AG10803 (cell line): ENCODE results near the gene MCU.
"Not testable (repeated sequence)": the region's sequence is repeated elsewhere in the genome, so short reads cannot be mapped to it uniquely, and the experiment has no call there.

Experiments used
- DNase-seq: peaks from one replicate; pipeline ENCODE4 v3.0.0; 2010; ENCODE audit warnings: low read depth
- H3K4me3 ChIP-seq: 2 replicates; pipeline ENCODE4 v1.5.1; 2011; ENCODE audit warnings: mild to moderate bottlenecking, low read length, control low read depth
- TF ChIP-seq, protein P1 (sequence below): conservative IDR thresholded peaks from 2 replicates; pipeline ENCODE4 v1.5.1; 2011; ENCODE audit warnings: mild to moderate bottlenecking, low read length, control low read depth, inconsistent platforms

MCU gene

DNA sequence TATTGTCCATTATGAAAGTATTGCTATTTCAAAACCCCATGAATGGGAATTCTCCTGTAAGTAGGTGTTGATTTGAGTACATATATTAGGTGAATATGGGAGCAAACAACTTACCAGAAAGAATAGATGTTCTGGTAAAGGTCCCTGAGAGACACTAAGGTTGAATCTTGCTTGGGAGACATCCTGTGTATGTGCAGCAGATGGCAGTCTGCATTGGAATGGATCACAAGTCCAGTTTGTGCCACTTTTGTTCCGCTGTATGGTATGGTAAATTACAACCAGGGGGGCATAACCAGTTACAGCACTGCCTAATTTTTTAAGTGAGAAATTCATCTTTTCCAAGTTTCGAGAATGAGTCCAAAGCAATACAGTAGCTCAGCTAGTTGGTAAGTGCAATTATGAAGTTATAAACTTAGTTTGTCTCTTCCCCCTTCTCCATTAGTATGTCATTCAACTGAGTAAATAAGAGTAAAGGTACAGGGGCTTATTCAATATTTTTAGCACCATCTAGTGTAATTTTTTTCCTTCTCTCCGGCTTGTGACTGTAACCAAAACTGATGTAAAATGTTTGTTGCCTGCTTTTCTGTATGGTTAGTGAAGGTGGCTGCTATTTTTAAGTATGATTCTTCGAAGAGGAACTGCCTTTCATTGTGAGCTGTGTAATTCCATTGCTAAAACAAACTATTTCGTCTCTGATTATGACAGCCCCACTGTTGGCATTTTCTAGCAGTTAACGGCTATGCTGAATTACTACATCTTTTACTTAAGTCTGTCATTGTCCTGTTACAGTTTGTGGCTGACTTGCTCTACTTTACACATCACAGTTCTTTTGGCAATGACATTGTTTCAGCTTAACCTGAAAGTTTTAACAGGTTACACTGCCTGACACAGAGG is 2.8 kb downstream of the MCU start:
- peak overlapping the region; percentile 6 for H3K4me3 ChIP-seq
- TF ChIP-seq, protein P1, sequence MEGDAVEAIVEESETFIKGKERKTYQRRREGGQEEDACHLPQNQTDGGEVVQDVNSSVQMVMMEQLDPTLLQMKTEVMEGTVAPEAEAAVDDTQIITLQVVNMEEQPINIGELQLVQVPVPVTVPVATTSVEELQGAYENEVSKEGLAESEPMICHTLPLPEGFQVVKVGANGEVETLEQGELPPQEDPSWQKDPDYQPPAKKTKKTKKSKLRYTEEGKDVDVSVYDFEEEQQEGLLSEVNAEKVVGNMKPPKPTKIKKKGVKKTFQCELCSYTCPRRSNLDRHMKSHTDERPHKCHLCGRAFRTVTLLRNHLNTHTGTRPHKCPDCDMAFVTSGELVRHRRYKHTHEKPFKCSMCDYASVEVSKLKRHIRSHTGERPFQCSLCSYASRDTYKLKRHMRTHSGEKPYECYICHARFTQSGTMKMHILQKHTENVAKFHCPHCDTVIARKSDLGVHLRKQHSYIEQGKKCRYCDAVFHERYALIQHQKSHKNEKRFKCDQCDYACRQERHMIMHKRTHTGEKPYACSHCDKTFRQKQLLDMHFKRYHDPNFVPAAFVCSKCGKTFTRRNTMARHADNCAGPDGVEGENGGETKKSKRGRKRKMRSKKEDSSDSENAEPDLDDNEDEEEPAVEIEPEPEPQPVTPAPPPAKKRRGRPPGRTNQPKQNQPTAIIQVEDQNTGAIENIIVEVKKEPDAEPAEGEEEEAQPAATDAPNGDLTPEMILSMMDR, result peak; percentile 64
- peak; percentile 66 for DNase-seq

DNA sequence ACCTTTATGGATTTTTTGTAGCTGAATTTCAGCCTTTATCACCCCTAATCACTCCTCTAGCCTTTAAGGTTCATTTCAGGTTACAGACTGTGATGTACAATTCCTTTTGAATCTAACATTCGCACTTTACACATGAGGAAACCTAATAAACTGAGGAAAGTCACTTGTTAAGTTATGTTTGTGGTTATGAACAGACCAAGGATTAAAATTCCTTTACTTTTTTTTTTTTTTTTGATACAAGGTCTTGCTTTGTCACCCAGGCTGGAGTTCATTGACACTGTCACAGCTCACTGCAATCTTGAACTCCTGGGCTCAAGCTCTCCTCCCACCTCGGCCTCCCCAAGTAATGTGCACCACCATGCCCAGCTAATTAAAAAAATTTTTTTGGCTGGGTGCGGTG is 3.6 kb downstream of the MCU start:
- no peak for DNase-seq
- TF ChIP-seq, protein P1, result no peak
- H3K4me3 ChIP-seq, result no peak overlapping the region

DNA sequence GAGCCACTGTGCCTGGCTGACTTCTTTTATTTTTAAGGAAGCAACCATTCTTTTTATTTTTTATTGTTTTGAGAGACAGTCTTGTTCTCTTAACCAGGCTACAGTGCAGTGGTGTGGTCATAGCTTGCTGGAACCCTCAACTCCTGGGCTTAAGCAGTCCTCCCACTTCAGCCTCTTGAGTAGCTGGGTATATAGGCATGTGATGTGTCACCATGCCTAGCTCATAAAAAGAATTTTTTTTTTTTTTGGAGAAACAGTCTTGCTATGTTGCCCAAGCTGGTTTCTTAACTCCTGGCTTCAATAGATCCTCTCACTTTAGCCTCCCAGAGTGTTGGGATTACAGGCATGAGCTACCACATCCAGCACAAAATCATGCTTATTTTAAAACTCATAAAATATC is 5.8 kb downstream of the MCU start:
- no peak overlapping the region for H3K4me3 ChIP-seq
- TF ChIP-seq, protein P1, result no peak
- DNase-seq, result peak; percentile 77

DNA sequence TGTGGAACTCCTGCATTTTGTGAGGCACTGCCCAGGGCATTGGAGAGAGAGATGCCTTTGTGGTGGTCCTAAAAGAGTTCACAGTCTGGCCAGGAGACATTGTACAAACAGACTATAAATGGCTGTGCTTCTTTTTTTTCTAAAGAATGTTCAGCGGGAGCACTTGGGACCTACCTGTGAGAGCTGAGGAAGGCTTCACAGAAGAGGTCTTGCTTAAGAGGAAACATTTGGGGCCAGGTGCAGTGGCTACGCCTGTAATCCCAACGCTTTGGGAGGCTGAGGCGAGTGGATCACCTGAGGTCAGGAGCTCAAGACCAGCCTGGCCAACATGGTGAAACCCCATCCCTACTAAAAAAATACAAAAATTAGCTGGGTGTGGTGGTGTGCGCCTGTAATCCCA is 10.5 kb downstream of the MCU start:
- H3K4me3 ChIP-seq, DNase-seq: not testable (repeated sequence)

DNA sequence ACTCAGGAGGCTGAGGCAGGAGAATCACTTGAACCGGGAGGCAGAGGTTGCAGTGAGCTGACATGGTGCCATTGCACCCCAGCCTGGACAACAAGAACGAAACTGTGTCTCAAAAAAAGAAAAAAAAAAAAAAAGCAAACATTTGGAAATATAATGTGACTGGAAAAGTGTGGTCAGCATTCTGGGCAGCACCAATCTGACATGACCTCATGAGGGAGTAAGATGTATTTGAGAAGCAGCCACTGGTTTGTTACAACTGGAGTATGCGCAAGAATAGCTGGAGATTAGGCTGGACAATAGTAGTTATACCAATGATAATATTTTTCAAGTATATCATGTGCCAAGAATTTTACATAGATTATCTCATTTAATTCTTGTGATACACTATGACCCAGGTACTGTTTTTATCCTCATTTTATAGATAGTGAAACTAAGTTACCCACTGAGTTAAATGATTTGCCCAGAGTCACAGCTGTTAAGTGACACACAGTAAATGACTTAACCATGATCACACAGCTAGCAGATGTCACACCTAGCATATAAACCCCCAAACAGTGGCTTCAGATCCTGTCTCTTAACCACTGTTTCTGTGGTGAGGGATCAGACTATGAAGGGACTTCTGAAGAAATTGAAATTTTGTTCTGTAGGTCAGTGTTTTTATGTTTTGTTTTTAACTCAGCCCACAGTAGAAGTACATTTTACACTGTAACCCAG is 11.1 kb downstream of the MCU start:
- DNase-seq, result peak; percentile 73
- TF ChIP-seq, protein P1, result peak; percentile 21

DNA sequence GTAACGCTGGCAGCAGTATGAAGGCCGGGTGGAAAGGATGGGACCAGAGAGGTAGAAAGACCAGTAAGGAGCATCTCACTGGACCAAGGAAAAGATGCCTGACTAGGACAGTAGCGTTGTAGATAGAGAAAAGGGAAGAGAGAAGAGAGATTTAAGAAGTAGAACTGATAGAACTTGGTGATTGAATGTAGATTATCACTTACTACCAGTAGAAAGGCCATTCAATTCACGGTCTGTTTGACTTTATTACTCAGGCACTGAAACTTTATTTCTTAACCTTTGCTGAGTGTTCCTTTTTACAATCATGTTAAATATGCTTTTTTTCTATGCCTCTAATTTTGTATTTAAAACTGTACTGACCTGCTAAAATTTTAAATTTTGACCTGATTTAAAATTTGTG is 12.2 kb downstream of the MCU start:
- TF ChIP-seq, protein P1, result no peak
- no peak for DNase-seq
- H3K4me3 ChIP-seq, result no peak overlapping the region

More for the DNA sequence above, 11.1 kb downstream of the MCU start:
- H3K4me3 ChIP-seq, result no peak overlapping the region

DNA sequence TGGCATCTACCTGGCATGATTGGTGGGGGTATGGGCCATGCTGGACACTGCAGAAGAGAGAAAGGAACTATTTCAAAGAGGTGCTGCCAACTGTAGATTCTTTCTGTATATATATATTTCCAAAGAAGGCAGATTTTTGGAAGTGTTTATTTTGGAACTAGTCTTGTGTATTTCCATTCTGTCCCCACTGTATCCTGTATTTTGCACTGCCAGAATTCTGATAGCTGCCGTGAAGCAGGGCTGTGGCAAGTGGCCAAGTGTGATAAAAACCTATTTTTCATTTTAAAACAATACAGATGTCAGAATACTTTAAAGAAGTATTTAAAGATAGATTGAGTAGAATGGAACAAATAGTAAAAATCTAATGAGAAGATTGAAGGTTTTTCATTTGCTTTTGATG is 17.1 kb downstream of the MCU start:
- H3K4me3 ChIP-seq, result no peak overlapping the region
- TF ChIP-seq, protein P1, result no peak
- DNase-seq, result no peak
